Measurements from ENCODE around the gene PTCHD1.

The PTCHD1 gene

GRCh38 chrX:23364416-23364815 is 29.8 kb downstream of the PTCHD1 start:
- no peak for DNase-seq

- DNase-seq = no peak
Measured at GRCh38 chrX:23365541-23365940, 30.9 kb downstream of the PTCHD1 start.

GRCh38 chrX:23366914-23367313 is 32.3 kb downstream of the PTCHD1 start:
- no peak for DNase-seq

GRCh38 chrX:23369027-23369426 is 34.4 kb downstream of the PTCHD1 start:
- DNase-seq = no peak

- DNase-seq = no peak
Measured at GRCh38 chrX:23372220-23372902, 37.7 kb downstream of the PTCHD1 start.

GRCh38 chrX:23373129-23373804 is 38.6 kb downstream of the PTCHD1 start:
- no peak for DNase-seq

GRCh38 chrX:23374291-23374690 is 39.6 kb downstream of the PTCHD1 start:
- no peak for DNase-seq

GRCh38 chrX:23376581-23376980 is 41.9 kb downstream of the PTCHD1 start:
- DNase-seq = no peak

GRCh38 chrX:23380581-23380980 is 45.9 kb downstream of the PTCHD1 start:
- no peak for DNase-seq

- no peak for DNase-seq
Measured at GRCh38 chrX:23381099-23382087, 46.7 kb downstream of the PTCHD1 start.

- no peak for DNase-seq
Measured at GRCh38 chrX:23382572-23382971, 47.9 kb downstream of the PTCHD1 start.

GRCh38 chrX:23383411-23383810 is 48.8 kb downstream of the PTCHD1 start:
- no peak for DNase-seq

GRCh38 chrX:23385242-23385641 is 50.6 kb downstream of the PTCHD1 start:
- no peak for DNase-seq

GRCh38 chrX:23386260-23386659 is 51.6 kb downstream of the PTCHD1 start:
- no peak for DNase-seq

- no peak for DNase-seq
Measured at GRCh38 chrX:23386726-23387125, 52.1 kb downstream of the PTCHD1 start.

- no peak for DNase-seq
Measured at GRCh38 chrX:23387550-23388184, 53.0 kb downstream of the PTCHD1 start.

GRCh38 chrX:23389196-23389792 is 54.6 kb downstream of the PTCHD1 start:
- no peak for DNase-seq

- DNase-seq = no peak
Measured at GRCh38 chrX:23390979-23391378, 56.3 kb downstream of the PTCHD1 start.

GRCh38 chrX:23392195-23392594 is 57.5 kb downstream of the PTCHD1 start:
- no peak for DNase-seq

GRCh38 chrX:23394421-23394820 is 59.8 kb downstream of the PTCHD1 start:
- DNase-seq = no peak

- DNase-seq = no peak
Measured at GRCh38 chrX:23396263-23396662, 61.6 kb downstream of the PTCHD1 start.

- no peak for DNase-seq
Measured at GRCh38 chrX:23398570-23398969, 63.9 kb downstream of the PTCHD1 start.

GRCh38 chrX:23403849-23404248 is 69.2 kb downstream of the PTCHD1 start:
- no peak for DNase-seq
